WTC11 (cell line): Measurements from ENCODE around the gene ALG2. TPM values are rescaled to one million over a fixed set of nuclear protein-coding genes. Genes with fewer than 3 reads are reported as not detected.

Source experiments
- ATAC-seq: fragments of 200-7000 bp; cut with Tn5 transposase; 2 replicates; pipeline ENCODE4 v1.10.0; 2021; ENCODE audit warnings: mild to moderate bottlenecking, moderate library complexity
- CTCF ChIA-PET: fragments of 300-600 bp; sonication (Branson Sonifier 250); formaldehyde crosslinking; loops from one replicate; lab custom pipeline; 2021; ENCODE audit warnings: antibody characterized with exemption; lab: Charles Lee
- POLR2A ChIA-PET: fragments of 350-600 bp; sonication (Branson Sonifier 250); formaldehyde crosslinking; loops from one replicate; lab custom pipeline; 2021; ENCODE audit warnings: antibody characterized with exemption; lab: Charles Lee
- DNase-seq: peaks from one replicate; pipeline ENCODE4 v3.0.0; 2021; ENCODE audit warnings: low spot score
- H3K27ac Mint-ChIP-seq: 2 replicates; pipeline ENCODE4 v1.8.0; 2021; ENCODE audit warnings: mixed read lengths
- H3K27me3 Mint-ChIP-seq: 2 replicates; pipeline ENCODE4 v1.8.0; 2021; ENCODE audit warnings: low read depth, mild to moderate bottlenecking, moderate library complexity, mixed read lengths
- H3K36me3 Mint-ChIP-seq: 2 replicates; pipeline ENCODE4 v1.8.0; 2021; ENCODE audit warnings: mixed read lengths
- H3K4me1 Mint-ChIP-seq: 2 replicates; pipeline ENCODE4 v1.8.0; 2022; ENCODE audit warnings: mixed read lengths
- H3K4me3 Mint-ChIP-seq: 2 replicates; pipeline ENCODE4 v1.8.0; 2021; ENCODE audit warnings: mild to moderate bottlenecking, moderate library complexity, mixed read lengths
- H3K9me3 Mint-ChIP-seq: 2 replicates; pipeline ENCODE4 v1.8.0; 2021; ENCODE audit warnings: mixed read lengths
- ATF3 ChIP-seq: sonication (generic); formaldehyde crosslinking; conservative IDR thresholded peaks from 2 replicates; pipeline ENCODE4 v1.8.1; 2022; ENCODE audit warnings: mild to moderate bottlenecking, missing genetic modification reagents
- CBFB ChIP-seq: sonication (generic); formaldehyde crosslinking; IDR thresholded peaks from 2 replicates; pipeline ENCODE4 v1.8.1; 2022; ENCODE audit warnings: mild to moderate bottlenecking, low read depth, missing genetic modification reagents
- CTCF ChIP-seq: fragments of 200-600 bp; IDR thresholded peaks from 2 replicates; pipeline ENCODE4 v1.8.0; 2022; ENCODE audit warnings: antibody characterized with exemption
- E2F1 ChIP-seq: sonication (generic); formaldehyde crosslinking; IDR thresholded peaks from 2 replicates; pipeline ENCODE4 v1.8.0; 2022; ENCODE audit warnings: mild to moderate bottlenecking, missing genetic modification reagents
- ETV6 ChIP-seq: sonication (generic); formaldehyde crosslinking; IDR thresholded peaks from 2 replicates; pipeline ENCODE4 v1.8.1; 2022; ENCODE audit warnings: mild to moderate bottlenecking, missing genetic modification reagents
- GABPB1 ChIP-seq: sonication (generic); formaldehyde crosslinking; IDR thresholded peaks from 2 replicates; pipeline ENCODE4 v1.8.1; 2023; ENCODE audit warnings: mild to moderate bottlenecking, missing genetic modification reagents
- HMGXB4 ChIP-seq: sonication (generic); formaldehyde crosslinking; IDR thresholded peaks from 2 replicates; pipeline ENCODE4 v1.8.1; 2023; ENCODE audit warnings: mild to moderate bottlenecking, moderate library complexity, missing genetic modification reagents
- MAX ChIP-seq: sonication (generic); formaldehyde crosslinking; IDR thresholded peaks from 2 replicates; pipeline ENCODE4 v1.8.0; 2022; ENCODE audit warnings: mild to moderate bottlenecking, missing genetic modification reagents
- NR1H2 ChIP-seq: sonication (generic); formaldehyde crosslinking; IDR thresholded peaks from 2 replicates; pipeline ENCODE4 v1.9.0; 2021; ENCODE audit warnings: mild to moderate bottlenecking, moderate library complexity, missing genetic modification reagents
- RELA ChIP-seq: sonication (generic); formaldehyde crosslinking; IDR thresholded peaks from 2 replicates; pipeline ENCODE4 v1.8.1; 2022; ENCODE audit warnings: missing genetic modification reagents, mild to moderate bottlenecking, borderline replicate concordance
- USF1 ChIP-seq: sonication (generic); formaldehyde crosslinking; IDR thresholded peaks from 2 replicates; pipeline ENCODE4 v1.8.0; 2022; ENCODE audit warnings: mild to moderate bottlenecking, missing genetic modification reagents
- ZNF423 ChIP-seq: fragments of 250-450 bp; sonication (Bioruptor Pico); IDR thresholded peaks from 2 replicates; pipeline ENCODE4 v2.1.2; 2022; ENCODE audit warnings: mild to moderate bottlenecking, moderate library complexity
- ZSCAN18 ChIP-seq: fragments of 250-450 bp; sonication (Bioruptor Pico); IDR thresholded peaks from 2 replicates; pipeline ENCODE4 v2.1.2; 2022; ENCODE audit warnings: mild to moderate bottlenecking, moderate library complexity
- total RNA-seq: library from RNA; stranded (reverse); gene quantifications from 3 replicates; pipeline ENCODE4 v1.2.3, GENCODE V29; 2021

Gene ALG2
- total RNA-seq, 1 experiment from 2014 or later = 25.2 TPM

- CTCF ChIA-PET = interaction anchor here (1.0 to 1.6 kb wide), 2 partner anchors 82 to 297 kb away, joined by 3 to 5 read pairs; no protein-coding TSS in a partner anchor
- no peaks in the 10 kb centered on the region for H3K27me3 Mint-ChIP-seq
These were observed 44.7 kb upstream of the ALG2 start for GRCh38 chr9:99266255-99267023.

More at GRCh38 chr9:99266255-99267023, 44.7 kb upstream of the ALG2 start:
- ATAC-seq = peak; percentile 94
- peak; percentile 90 for DNase-seq
- TF ChIP-seq CTCF = peak; percentile 87
- TF ChIP-seq RELA (CRISPR knock-in tag) = no peak
- no peak for TF ChIP-seq ETV6
- no peak for TF ChIP-seq ATF3 (CRISPR knock-in tag)
- 0 out of 2 replicates have a peak, but pooled peaks have one; percentile 17 for TF ChIP-seq GABPB1 (CRISPR knock-in tag)
- TF ChIP-seq CBFB (CRISPR knock-in tag) = no peak
- peak; percentile 78 for TF ChIP-seq ZNF423 (CRISPR knock-in tag)
- TF ChIP-seq USF1 = peak; percentile 24; the same call in 1 of the 2 replicates
- no peak for TF ChIP-seq NR1H2
- 0 out of 2 replicates have a peak, but pooled peaks have one; percentile 35 for TF ChIP-seq HMGXB4 (CRISPR knock-in tag)
- TF ChIP-seq MAX (CRISPR knock-in tag) = peak; percentile 49; the same call in 1 of the 2 replicates
- no peak for TF ChIP-seq E2F1 (CRISPR knock-in tag)
- no peak for TF ChIP-seq ZSCAN18 (CRISPR knock-in tag)
- TF ChIP-seq, all 79 proteins: peak for 6
- peak overlapping the region; percentile 11; the same call in 1 of the 2 replicates for H3K27ac Mint-ChIP-seq
- POLR2A ChIA-PET = no interaction called here
- no peak overlapping the region for H3K4me3 Mint-ChIP-seq
- H3K4me1 Mint-ChIP-seq = peaks cover 7% of the 10 kb centered on the region; the same call in 1 of the 2 replicates
- no peaks in the 10 kb centered on the region for H3K36me3 Mint-ChIP-seq
- H3K9me3 Mint-ChIP-seq = no peaks in the 10 kb centered on the region
